ENCODE measurements around the gene C2orf80.

GRCh38 chr2:208189069-208189809, 591 bp downstream of the C2orf80 start:
- no peak for TF ChIP-seq EZH2phosphoT487 (IDR thresholded peaks at IDR 0.05; ENCODE audit: borderline replicate concordance, low read depth)
- no peak for TF ChIP-seq CTCF (IDR thresholded peaks at IDR 0.05)
- no peak for TF ChIP-seq YY1 (IDR thresholded peaks at IDR 0.05; ENCODE audit: low read depth)
- no peak for TF ChIP-seq CHD2 (IDR thresholded peaks at IDR 0.05; ENCODE audit: low read length, partially characterized antibody)
- TF ChIP-seq TCF12 (IDR thresholded peaks at IDR 0.05) = no peak
- no peak for TF ChIP-seq RCOR1 (IDR thresholded peaks at IDR 0.05; ENCODE audit: low read length)
- TF ChIP-seq, protein P1, sequence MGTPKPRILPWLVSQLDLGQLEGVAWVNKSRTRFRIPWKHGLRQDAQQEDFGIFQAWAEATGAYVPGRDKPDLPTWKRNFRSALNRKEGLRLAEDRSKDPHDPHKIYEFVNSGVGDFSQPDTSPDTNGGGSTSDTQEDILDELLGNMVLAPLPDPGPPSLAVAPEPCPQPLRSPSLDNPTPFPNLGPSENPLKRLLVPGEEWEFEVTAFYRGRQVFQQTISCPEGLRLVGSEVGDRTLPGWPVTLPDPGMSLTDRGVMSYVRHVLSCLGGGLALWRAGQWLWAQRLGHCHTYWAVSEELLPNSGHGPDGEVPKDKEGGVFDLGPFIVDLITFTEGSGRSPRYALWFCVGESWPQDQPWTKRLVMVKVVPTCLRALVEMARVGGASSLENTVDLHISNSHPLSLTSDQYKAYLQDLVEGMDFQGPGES (IDR thresholded peaks at IDR 0.05; ENCODE audit: low read depth, low read length) = no peak
- no peak for TF ChIP-seq REST (IDR thresholded peaks at IDR 0.05; ENCODE audit: low read depth, low read length)
- TF ChIP-seq, protein P2, sequence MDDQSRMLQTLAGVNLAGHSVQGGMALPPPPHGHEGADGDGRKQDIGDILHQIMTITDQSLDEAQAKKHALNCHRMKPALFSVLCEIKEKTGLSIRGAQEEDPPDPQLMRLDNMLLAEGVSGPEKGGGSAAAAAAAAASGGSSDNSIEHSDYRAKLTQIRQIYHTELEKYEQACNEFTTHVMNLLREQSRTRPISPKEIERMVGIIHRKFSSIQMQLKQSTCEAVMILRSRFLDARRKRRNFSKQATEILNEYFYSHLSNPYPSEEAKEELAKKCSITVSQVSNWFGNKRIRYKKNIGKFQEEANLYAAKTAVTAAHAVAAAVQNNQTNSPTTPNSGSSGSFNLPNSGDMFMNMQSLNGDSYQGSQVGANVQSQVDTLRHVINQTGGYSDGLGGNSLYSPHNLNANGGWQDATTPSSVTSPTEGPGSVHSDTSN (IDR thresholded peaks at IDR 0.05) = no peak
- TF ChIP-seq EP300 (IDR thresholded peaks at IDR 0.05; ENCODE audit: borderline replicate concordance in 1 of 2, low read depth in 1 of 2, low read length in 1 of 2) = no peak
- no peak for TF ChIP-seq TAF1 (IDR thresholded peaks at IDR 0.05; ENCODE audit: borderline replicate concordance, low read depth, low read length)
- TF ChIP-seq, protein P3, sequence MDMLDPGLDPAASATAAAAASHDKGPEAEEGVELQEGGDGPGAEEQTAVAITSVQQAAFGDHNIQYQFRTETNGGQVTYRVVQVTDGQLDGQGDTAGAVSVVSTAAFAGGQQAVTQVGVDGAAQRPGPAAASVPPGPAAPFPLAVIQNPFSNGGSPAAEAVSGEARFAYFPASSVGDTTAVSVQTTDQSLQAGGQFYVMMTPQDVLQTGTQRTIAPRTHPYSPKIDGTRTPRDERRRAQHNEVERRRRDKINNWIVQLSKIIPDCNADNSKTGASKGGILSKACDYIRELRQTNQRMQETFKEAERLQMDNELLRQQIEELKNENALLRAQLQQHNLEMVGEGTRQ (IDR thresholded peaks at IDR 0.05; ENCODE audit: borderline replicate concordance, low read depth, low read length) = no peak
